ENCODE measurements around the gene MAP4K1. TPM values are rescaled to one million over a fixed set of nuclear protein-coding genes. Genes with fewer than 3 reads are reported as not detected.

MAP4K1 gene
- total RNA-seq, 1 experiment from 2014 or later, result 1.5 TPM

GRCh38 chr19:38639679-38640078 is 21.9 kb upstream of the MAP4K1 start:
- intact Hi-C loops (cut with micrococcal nuclease; ENCODE audit: unreplicated experiment), result loop anchor here (10.0 kb wide), 1 partner anchor 125 kb away; no protein-coding TSS in a partner anchor
- no peak for DNase-seq (ENCODE audit: low spot score)
- ChIA-PET CTCF (no interaction called here), POLR2A (ENCODE audit: low non-redundant PET) (interaction anchor here (0.7 kb wide), 1 partner anchor 50 kb away, joined by 3 read pairs; no protein-coding TSS in a partner anchor)
- peaks cover 9% of the 10 kb centered on the region for H3K36me3 ChIP-seq (ENCODE audit: insufficient read depth, low read length, poor library complexity, severe bottlenecking)
- H3K27ac ChIP-seq (ENCODE audit: low read depth, low read length, poor library complexity, severe bottlenecking), result no peak overlapping the region
- no TSS peak for BruUV-seq (replicated peaks)
- no peaks in the 10 kb centered on the region for H3K9me3 ChIP-seq (ENCODE audit: low read depth, low read length, poor library complexity, severe bottlenecking)
- H3K4me3 ChIP-seq (ENCODE audit: low read depth, low read length, poor library complexity, severe bottlenecking), result no peak overlapping the region
- H3K4me1 ChIP-seq (ENCODE audit: insufficient read depth, low read length, poor library complexity, severe bottlenecking), result no peaks in the 10 kb centered on the region
- no peak for TF ChIP-seq CTCF (conservative IDR thresholded peaks at IDR 0.05; ENCODE audit: low read depth, low read length)
- TF ChIP-seq EZH2 (IDR thresholded peaks at IDR 0.05; ENCODE audit: borderline replicate concordance, low read depth, low read length, poor library complexity, severe bottlenecking), result no peak
- no peaks in the 10 kb centered on the region for H3K27me3 ChIP-seq (replicated peaks; ENCODE audit: insufficient read depth, low read depth, low read length, poor library complexity)

GRCh38 chr19:38638461-38638860 is 20.7 kb upstream of the MAP4K1 start:
- H3K36me3 ChIP-seq (ENCODE audit: insufficient read depth, low read length, poor library complexity, severe bottlenecking), result peaks cover 9% of the 10 kb centered on the region
- H3K4me1 ChIP-seq (ENCODE audit: insufficient read depth, low read length, poor library complexity, severe bottlenecking), result no peaks in the 10 kb centered on the region
- TF ChIP-seq EZH2 (IDR thresholded peaks at IDR 0.05; ENCODE audit: borderline replicate concordance, low read depth, low read length, poor library complexity, severe bottlenecking) (no peak), CTCF (conservative IDR thresholded peaks at IDR 0.05; ENCODE audit: low read depth, low read length) (no peak)
- no TSS peak for BruUV-seq (replicated peaks)
- H3K27me3 ChIP-seq (replicated peaks; ENCODE audit: insufficient read depth, low read depth, low read length, poor library complexity), result no peaks in the 10 kb centered on the region
- H3K9me3 ChIP-seq (ENCODE audit: low read depth, low read length, poor library complexity, severe bottlenecking), result no peaks in the 10 kb centered on the region
- intact Hi-C loops (cut with micrococcal nuclease; ENCODE audit: unreplicated experiment), result loop anchor here (10.0 kb wide), 1 partner anchor 124 kb away; no protein-coding TSS in a partner anchor
- no peak overlapping the region for H3K4me3 ChIP-seq (ENCODE audit: low read depth, low read length, poor library complexity, severe bottlenecking)
- POLR2A ChIA-PET (ENCODE audit: low non-redundant PET), result no interaction called here
- DNase-seq (ENCODE audit: low spot score), result no peak
- CTCF ChIA-PET, result interaction anchor here (0.6 kb wide), 1 partner anchor 36 kb away, joined by 3 read pairs; no protein-coding TSS in a partner anchor
- no peak overlapping the region for H3K27ac ChIP-seq (ENCODE audit: low read depth, low read length, poor library complexity, severe bottlenecking)

GRCh38 chr19:38635483-38636399 is 18.0 kb upstream of the MAP4K1 start:
- Histone ChIP-seq H3K27me3 (replicated peaks; ENCODE audit: insufficient read depth, low read depth, low read length, poor library complexity) (no peaks in the 10 kb centered on the region), H3K9me3 (ENCODE audit: low read depth, low read length, poor library complexity, severe bottlenecking) (no peaks in the 10 kb centered on the region), H3K36me3 (ENCODE audit: insufficient read depth, low read length, poor library complexity, severe bottlenecking) (peaks cover 18% of the 10 kb centered on the region), H3K4me1 (ENCODE audit: insufficient read depth, low read length, poor library complexity, severe bottlenecking) (no peaks in the 10 kb centered on the region), H3K27ac (ENCODE audit: low read depth, low read length, poor library complexity, severe bottlenecking) (no peak overlapping the region), H3K4me3 (ENCODE audit: low read depth, low read length, poor library complexity, severe bottlenecking) (no peak overlapping the region)
- CTCF ChIA-PET, result interaction anchor here (1.2 kb wide), 1 partner anchor 17 kb away, joined by 7 read pairs; the partner anchor contains the start of gene EIF3K
- no peak for TF ChIP-seq EZH2 (IDR thresholded peaks at IDR 0.05; ENCODE audit: borderline replicate concordance, low read depth, low read length, poor library complexity, severe bottlenecking)
- no peak for TF ChIP-seq CTCF (conservative IDR thresholded peaks at IDR 0.05; ENCODE audit: low read depth, low read length)
- DNase-seq (ENCODE audit: low spot score), result no peak
- no TSS peak for BruUV-seq (replicated peaks)
- POLR2A ChIA-PET (ENCODE audit: low non-redundant PET), result interaction anchor here (0.6 kb wide), 1 partner anchor 515 kb away, joined by 3 read pairs; no protein-coding TSS in a partner anchor
- intact Hi-C loops (cut with micrococcal nuclease; ENCODE audit: unreplicated experiment), result loop anchor here (2.0 to 10.0 kb wide), 2 partner anchors 121 to 233 kb away; partner anchors contain the start of gene FAM98C

All from A673 (cell line).